MCF 10A (cell line): ENCODE results near the gene MFAP5. TPM values are rescaled to one million over a fixed set of nuclear protein-coding genes. Genes with fewer than 3 reads are reported as not detected.

Experiments
- BruUV-seq: library from RNA; stranded (reverse); fragments of 400-500 nt; replicated peaks from 2 replicates; lab custom pipeline; 2021; lab: Mats Ljungman, UMichigan
- CTCF ChIA-PET: fragments of 300-600 bp; sonication (Branson Sonifier 250); formaldehyde crosslinking; extraction: SDS; loops from one replicate; lab custom pipeline; 2021; ENCODE audit warnings: antibody characterized with exemption, inconsistent platforms; lab: Yijun Ruan, JAX
- POLR2A ChIA-PET: fragments of 300-600, 350-650 bp; sonication (Branson Sonifier 250); formaldehyde crosslinking; extraction: SDS; loops from one replicate; lab custom pipeline; 2020; ENCODE audit warnings: antibody characterized with exemption, inconsistent platforms; lab: Yijun Ruan, JAX
- DNase-seq: peaks from one replicate; pipeline ENCODE4 v3.0.0-alpha.2; 2018; ENCODE audit not compliant: unreplicated experiment
- H3K27ac Mint-ChIP-seq: one replicate; pipeline ENCODE4 v1.8.0; 2022; ENCODE audit warnings: mild to moderate bottlenecking, low read depth, mixed read lengths; ENCODE audit not compliant: unreplicated experiment
- H3K27me3 Mint-ChIP-seq: one replicate; pipeline ENCODE4 v1.8.0; 2022; ENCODE audit warnings: mixed read lengths; ENCODE audit not compliant: insufficient read depth, unreplicated experiment
- H3K36me3 Mint-ChIP-seq: one replicate; pipeline ENCODE4 v1.8.0; 2022; ENCODE audit warnings: mild to moderate bottlenecking, moderate library complexity, mixed read lengths; ENCODE audit not compliant: insufficient read depth, unreplicated experiment
- H3K4me1 Mint-ChIP-seq: one replicate; pipeline ENCODE4 v1.8.0; 2022; ENCODE audit warnings: mixed read lengths; ENCODE audit not compliant: insufficient read depth, unreplicated experiment
- H3K4me3 Mint-ChIP-seq: one replicate; pipeline ENCODE4 v1.8.0; 2022; ENCODE audit warnings: mild to moderate bottlenecking, moderate library complexity, mixed read lengths; ENCODE audit not compliant: unreplicated experiment
- H3K9me3 Mint-ChIP-seq: one replicate; pipeline ENCODE4 v1.8.0; 2022; ENCODE audit warnings: mixed read lengths; ENCODE audit not compliant: unreplicated experiment
- CTCF ChIP-seq: fragments of 200-600 bp; IDR thresholded peaks from one replicate; pipeline ENCODE4 v1.8.0; 2022; ENCODE audit warnings: antibody characterized with exemption, mild to moderate bottlenecking; ENCODE audit not compliant: unreplicated experiment
- intact Hi-C: fragments of 100-400 bp; cut with micrococcal nuclease; formaldehyde crosslinking; loops from 2 replicates; pipeline ENCODE4 v1.14.1; 2022
- total RNA-seq: library from RNA; stranded (reverse); gene quantifications from 2 replicates; pipeline ENCODE4 v1.2.3, GENCODE V29; 2022

The MFAP5 gene
- total RNA-seq, 1 experiment from 2014 or later: 1.6 TPM

- no peak for DNase-seq
- H3K36me3 Mint-ChIP-seq: no peaks in the 10 kb centered on the region
- no TSS peak for BruUV-seq
- ChIA-PET CTCF (interaction anchor here (0.5 to 2.4 kb wide), 9 partner anchors 19 to 711 kb away, joined by 3 to 7 read pairs (median 4); no protein-coding TSS in a partner anchor), POLR2A (interaction anchor here (1.2 kb wide), 1 partner anchor 32 kb away, joined by 3 read pairs; no protein-coding TSS in a partner anchor)
- no peaks in the 10 kb centered on the region for H3K27me3 Mint-ChIP-seq
- H3K27ac Mint-ChIP-seq: no peak overlapping the region
- intact Hi-C loops: no loop called here
- no peak for TF ChIP-seq CTCF
- no peak overlapping the region for H3K4me3 Mint-ChIP-seq
- peaks cover 5% of the 10 kb centered on the region for H3K4me1 Mint-ChIP-seq
- H3K9me3 Mint-ChIP-seq: no peaks in the 10 kb centered on the region
Observed at GRCh38 chr12:8661751-8662150, 875 bp downstream of the MFAP5 start.

- POLR2A ChIA-PET: interaction anchor here (0.7 to 1.2 kb wide), 2 partner anchors 21 to 32 kb away, joined by 3 read pairs; no protein-coding TSS in a partner anchor
- BruUV-seq: no TSS peak
- Mint-ChIP-seq H3K36me3 (no peaks in the 10 kb centered on the region), H3K27ac (no peak overlapping the region), H3K4me3 (no peak overlapping the region), H3K9me3 (no peaks in the 10 kb centered on the region), H3K4me1 (peaks cover 5% of the 10 kb centered on the region), H3K27me3 (no peaks in the 10 kb centered on the region)
- intact Hi-C loops: no loop called here
- no peak for DNase-seq
- CTCF ChIA-PET: interaction anchor here (0.5 to 2.4 kb wide), 7 partner anchors 9 to 389 kb away, joined by 3 to 8 read pairs (median 5); no protein-coding TSS in a partner anchor
- no peak for TF ChIP-seq CTCF
Observed at GRCh38 chr12:8661016-8661415, 1.6 kb downstream of the MFAP5 start.

GRCh38 chr12:8658346-8658745, 4.3 kb downstream of the MFAP5 start:
- BruUV-seq: no TSS peak
- POLR2A ChIA-PET: interaction anchor here (1.4 kb wide), 1 partner anchor 291 kb away, joined by 3 read pairs; the partner anchor contains the start of gene M6PR
- intact Hi-C loops: no loop called here
- H3K9me3 Mint-ChIP-seq: no peaks in the 10 kb centered on the region
- TF ChIP-seq CTCF: no peak
- no peaks in the 10 kb centered on the region for H3K36me3 Mint-ChIP-seq
- no peak overlapping the region for H3K27ac Mint-ChIP-seq
- H3K4me1 Mint-ChIP-seq: no peaks in the 10 kb centered on the region
- no peaks in the 10 kb centered on the region for H3K27me3 Mint-ChIP-seq
- CTCF ChIA-PET: interaction anchor here (0.7 to 5.1 kb wide), 21 partner anchors 8 to 661 kb away, joined by 3 to 70 read pairs (median 6); no protein-coding TSS in a partner anchor
- DNase-seq: no peak
- no peak overlapping the region for H3K4me3 Mint-ChIP-seq

- H3K4me1 Mint-ChIP-seq: no peaks in the 10 kb centered on the region
- no peak overlapping the region for H3K27ac Mint-ChIP-seq
- TF ChIP-seq CTCF: no peak
- no peaks in the 10 kb centered on the region for H3K27me3 Mint-ChIP-seq
- intact Hi-C loops: no loop called here
- no peaks in the 10 kb centered on the region for H3K36me3 Mint-ChIP-seq
- POLR2A ChIA-PET: interaction anchor here (1.2 kb wide), 1 partner anchor 260 kb away, joined by 3 read pairs; no protein-coding TSS in a partner anchor
- no peak overlapping the region for H3K4me3 Mint-ChIP-seq
- no peaks in the 10 kb centered on the region for H3K9me3 Mint-ChIP-seq
- BruUV-seq: no TSS peak
- DNase-seq: no peak
- CTCF ChIA-PET: interaction anchor here (0.6 to 5.1 kb wide), 14 partner anchors 11 to 965 kb away, joined by 3 to 70 read pairs (median 4); no protein-coding TSS in a partner anchor
Observed at GRCh38 chr12:8655421-8655820, 7.2 kb downstream of the MFAP5 start.
